ENCODE results near the gene NEDD9.

The NEDD9 gene

DNA sequence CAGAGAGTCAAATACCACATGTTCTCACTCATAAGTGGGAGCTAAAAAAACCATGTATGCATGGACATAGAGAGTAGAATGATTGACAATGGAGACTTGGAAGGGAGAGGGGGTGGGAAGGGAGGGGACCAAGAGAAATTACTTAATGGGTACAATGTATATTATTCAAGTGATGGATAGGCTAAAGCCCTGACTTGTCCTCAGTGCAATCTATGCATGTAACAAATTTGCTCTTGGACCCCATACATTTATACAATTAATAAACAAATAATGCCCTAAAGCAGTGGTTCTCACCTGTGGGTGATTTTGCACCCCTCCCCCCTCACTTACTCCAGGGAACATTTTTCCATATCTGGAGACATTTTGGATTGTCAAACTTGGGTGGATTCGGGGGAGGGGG, 33.5 kb upstream of the NEDD9 start:
- H3K4me3 Mint-ChIP-seq: no peak overlapping the region
- H3K27me3 Mint-ChIP-seq (ENCODE audit: low read depth): peaks cover 10% of the 10 kb centered on the region
- no peak overlapping the region for H3K27ac Mint-ChIP-seq
- no peaks in the 10 kb centered on the region for H3K36me3 Mint-ChIP-seq (ENCODE audit: low read depth)
- TF ChIP-seq, protein P1, sequence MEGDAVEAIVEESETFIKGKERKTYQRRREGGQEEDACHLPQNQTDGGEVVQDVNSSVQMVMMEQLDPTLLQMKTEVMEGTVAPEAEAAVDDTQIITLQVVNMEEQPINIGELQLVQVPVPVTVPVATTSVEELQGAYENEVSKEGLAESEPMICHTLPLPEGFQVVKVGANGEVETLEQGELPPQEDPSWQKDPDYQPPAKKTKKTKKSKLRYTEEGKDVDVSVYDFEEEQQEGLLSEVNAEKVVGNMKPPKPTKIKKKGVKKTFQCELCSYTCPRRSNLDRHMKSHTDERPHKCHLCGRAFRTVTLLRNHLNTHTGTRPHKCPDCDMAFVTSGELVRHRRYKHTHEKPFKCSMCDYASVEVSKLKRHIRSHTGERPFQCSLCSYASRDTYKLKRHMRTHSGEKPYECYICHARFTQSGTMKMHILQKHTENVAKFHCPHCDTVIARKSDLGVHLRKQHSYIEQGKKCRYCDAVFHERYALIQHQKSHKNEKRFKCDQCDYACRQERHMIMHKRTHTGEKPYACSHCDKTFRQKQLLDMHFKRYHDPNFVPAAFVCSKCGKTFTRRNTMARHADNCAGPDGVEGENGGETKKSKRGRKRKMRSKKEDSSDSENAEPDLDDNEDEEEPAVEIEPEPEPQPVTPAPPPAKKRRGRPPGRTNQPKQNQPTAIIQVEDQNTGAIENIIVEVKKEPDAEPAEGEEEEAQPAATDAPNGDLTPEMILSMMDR (IDR thresholded peaks at IDR 0.05; ENCODE audit: unreplicated experiment in 3 of 3): no peak
- H3K4me1 Mint-ChIP-seq: peaks cover 28% of the 10 kb centered on the region
- no peaks in the 10 kb centered on the region for H3K9me3 Mint-ChIP-seq

DNA sequence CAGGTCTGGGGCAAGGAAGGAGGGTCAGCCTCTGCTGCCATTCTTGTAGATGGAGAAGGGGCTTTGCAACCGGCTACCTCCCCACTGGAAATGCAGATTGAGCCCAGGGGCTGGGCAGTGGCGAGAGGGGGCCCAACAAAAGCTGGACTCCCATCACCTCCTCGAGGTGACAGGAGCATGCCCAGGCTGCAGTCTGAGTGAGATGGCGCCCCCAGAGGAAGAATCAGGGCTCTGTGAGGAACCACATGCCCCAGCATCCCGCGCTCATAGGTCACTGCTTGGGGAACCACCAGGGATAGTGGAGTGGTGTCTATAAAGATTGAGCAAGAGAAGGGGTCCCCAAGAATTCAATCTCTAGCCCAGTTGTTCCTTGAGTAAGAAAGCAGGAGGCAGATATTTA, 31.6 kb upstream of the NEDD9 start:
- TF ChIP-seq, protein P1 (IDR thresholded peaks at IDR 0.05; ENCODE audit: unreplicated experiment in 3 of 3): no peak
- Mint-ChIP-seq H3K9me3 (no peaks in the 10 kb centered on the region), H3K36me3 (ENCODE audit: low read depth) (no peaks in the 10 kb centered on the region), H3K27me3 (ENCODE audit: low read depth) (peaks cover 10% of the 10 kb centered on the region), H3K27ac (no peak overlapping the region), H3K4me3 (no peak overlapping the region), H3K4me1 (peaks cover 19% of the 10 kb centered on the region)

DNA sequence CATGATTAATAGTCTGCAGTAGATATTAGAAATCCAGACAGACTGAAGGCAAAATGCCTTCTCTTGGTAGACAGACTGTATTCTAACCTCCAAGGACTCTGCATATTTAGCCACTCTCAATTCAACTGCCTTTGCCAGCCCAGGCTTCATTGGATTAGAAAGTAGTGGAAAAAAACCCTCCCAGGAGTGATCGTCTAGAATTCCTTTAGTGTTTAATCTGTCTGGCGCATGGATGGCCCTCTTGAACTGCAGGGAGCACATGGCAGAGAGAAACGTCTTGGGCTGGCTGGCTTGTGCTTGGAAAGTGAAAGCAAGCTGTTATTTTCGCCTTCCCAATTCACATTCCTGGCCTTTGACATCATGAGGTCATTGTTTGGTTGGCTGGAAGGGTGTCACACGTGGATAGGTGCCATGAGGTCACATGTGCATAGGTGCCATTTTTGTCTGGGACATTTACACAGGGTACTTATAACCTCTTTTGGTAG, 30.9 kb upstream of the NEDD9 start:
- Mint-ChIP-seq H3K4me3 (no peak overlapping the region), H3K36me3 (ENCODE audit: low read depth) (no peaks in the 10 kb centered on the region), H3K27me3 (ENCODE audit: low read depth) (peaks cover 10% of the 10 kb centered on the region), H3K9me3 (no peaks in the 10 kb centered on the region), H3K4me1 (peaks cover 23% of the 10 kb centered on the region), H3K27ac (peak overlapping the region; percentile 21 to 85 (median 70))
- TF ChIP-seq, protein P1 (IDR thresholded peaks at IDR 0.05; ENCODE audit: unreplicated experiment in 3 of 3): no peak

DNA sequence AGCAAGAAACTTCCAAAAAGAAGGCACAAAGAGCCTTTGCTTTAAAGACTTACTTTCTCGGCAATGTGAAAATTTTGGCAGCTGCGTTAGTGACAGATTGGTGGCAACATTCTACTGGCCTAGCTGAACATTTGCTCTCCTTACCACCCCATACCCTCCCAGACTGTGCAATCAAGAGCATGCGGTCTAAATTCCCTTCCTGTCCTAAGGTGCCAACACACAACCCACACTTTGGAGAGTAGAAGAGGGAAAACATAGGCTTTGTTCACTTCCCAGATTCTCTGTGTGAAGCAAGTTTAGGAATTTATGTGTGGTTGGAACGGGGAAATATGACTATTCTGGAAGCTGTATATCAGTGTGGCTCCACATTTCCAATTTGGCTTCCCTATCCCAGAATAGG, 29.8 kb upstream of the NEDD9 start:
- Mint-ChIP-seq H3K4me1 (peaks cover 23% of the 10 kb centered on the region), H3K27me3 (ENCODE audit: low read depth) (peaks cover 7% of the 10 kb centered on the region), H3K4me3 (no peak overlapping the region), H3K36me3 (ENCODE audit: low read depth) (no peaks in the 10 kb centered on the region), H3K9me3 (no peaks in the 10 kb centered on the region), H3K27ac (peak overlapping the region in 2 of 3 experiments; percentile 66 to 72)
- TF ChIP-seq, protein P1 (IDR thresholded peaks at IDR 0.05; ENCODE audit: unreplicated experiment in 3 of 3): no peak

DNA sequence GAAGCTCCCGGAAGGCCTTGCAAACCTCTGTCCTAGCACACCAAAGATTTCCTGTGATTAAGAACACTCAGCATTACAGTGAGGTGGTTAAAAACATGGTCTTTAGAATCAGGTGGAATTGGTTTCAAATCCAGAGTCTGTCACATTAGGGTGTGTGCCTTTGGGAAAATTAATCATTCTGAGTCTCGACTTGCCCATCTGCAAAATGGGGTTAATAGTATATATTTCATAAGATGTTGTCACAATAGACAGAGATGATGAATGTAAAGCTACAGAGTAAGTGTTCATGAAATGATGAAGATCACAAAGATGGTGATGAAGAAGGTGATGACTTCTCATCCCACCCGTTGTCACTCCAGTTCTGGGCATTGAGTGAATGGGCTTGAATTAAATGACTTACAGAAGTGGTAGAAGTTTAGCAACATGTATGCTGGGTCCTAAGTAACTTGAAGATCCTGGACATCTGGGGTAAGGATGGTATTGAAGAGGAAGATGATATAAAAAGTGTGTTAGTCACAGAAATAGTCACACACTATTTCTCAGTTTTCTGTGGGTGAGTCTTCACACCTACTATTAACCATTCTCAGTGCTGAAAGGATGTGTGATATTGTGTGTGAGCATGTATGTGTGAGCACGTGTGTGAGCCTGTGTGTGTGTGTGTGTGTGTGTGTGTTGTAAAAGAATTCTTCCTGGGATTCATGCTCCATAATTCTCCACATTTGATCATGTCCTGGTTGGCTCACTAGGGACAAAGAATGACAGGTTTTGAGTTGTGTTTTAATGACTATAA, 28.0 kb upstream of the NEDD9 start:
- peaks cover 27% of the 10 kb centered on the region for H3K4me1 Mint-ChIP-seq
- TF ChIP-seq, protein P1 (IDR thresholded peaks at IDR 0.05; ENCODE audit: unreplicated experiment in 3 of 3): no peak
- H3K9me3 Mint-ChIP-seq: no peaks in the 10 kb centered on the region
- H3K27ac Mint-ChIP-seq: peak overlapping the region in 2 of 3 experiments; percentile 2 to 3
- H3K27me3 Mint-ChIP-seq (ENCODE audit: low read depth): peaks cover 8% of the 10 kb centered on the region
- H3K36me3 Mint-ChIP-seq (ENCODE audit: low read depth): no peaks in the 10 kb centered on the region
- H3K4me3 Mint-ChIP-seq: no peak overlapping the region
